Measurements from ENCODE around the gene RIMS1.

Gene RIMS1

DNA sequence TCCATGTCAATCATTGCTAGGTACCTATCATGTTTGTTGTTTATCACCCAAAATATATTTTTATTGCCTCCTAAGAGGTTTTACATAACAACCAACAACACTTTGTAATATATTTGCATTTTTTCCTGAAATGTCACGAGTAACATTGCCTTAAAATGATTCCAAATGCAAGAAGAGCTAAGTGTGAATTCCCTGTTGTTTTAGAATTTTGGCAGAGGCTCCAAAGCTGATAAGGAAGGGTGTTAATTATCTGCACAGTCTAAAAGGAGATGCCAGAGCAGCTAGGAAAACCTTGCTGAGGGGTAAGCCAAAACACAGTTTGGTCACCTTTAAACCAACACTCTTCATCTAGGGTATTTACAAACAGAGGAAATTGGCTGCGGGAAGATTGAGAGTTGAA, 533.6 kb downstream of the RIMS1 start:
- DNase-seq = no peak
- Histone ChIP-seq H3K4me1 (ENCODE audit: low read length) (no peaks in the 10 kb centered on the region), H3K79me2 (ENCODE audit: low read length) (no peaks in the 10 kb centered on the region), H3K27ac (ENCODE audit: low read length) (no peak overlapping the region), H2AFZ (ENCODE audit: low read length) (no peak overlapping the region), H3F3A (ENCODE audit: insufficient read depth, low read length) (no peaks in the 10 kb centered on the region), H3K9ac (ENCODE audit: low read length) (no peak overlapping the region), H3K9me3 (replicated peaks; ENCODE audit: insufficient read depth, low read length) (no peaks in the 10 kb centered on the region), H3K4me2 (ENCODE audit: low read depth, low read length) (no peak overlapping the region), H4K20me1 (ENCODE audit: insufficient read depth, low read length) (no peaks in the 10 kb centered on the region), H3K9me2 (replicated peaks; ENCODE audit: insufficient read depth, low read length) (no peaks in the 10 kb centered on the region), H3K4me3 (ENCODE audit: low read length) (no peak overlapping the region), H3K36me3 (replicated peaks; ENCODE audit: insufficient read depth, low read length) (no peaks in the 10 kb centered on the region), H3K27me3 (replicated peaks; ENCODE audit: insufficient read depth, low read length) (no peaks in the 10 kb centered on the region)
- TF ChIP-seq, protein P1, sequence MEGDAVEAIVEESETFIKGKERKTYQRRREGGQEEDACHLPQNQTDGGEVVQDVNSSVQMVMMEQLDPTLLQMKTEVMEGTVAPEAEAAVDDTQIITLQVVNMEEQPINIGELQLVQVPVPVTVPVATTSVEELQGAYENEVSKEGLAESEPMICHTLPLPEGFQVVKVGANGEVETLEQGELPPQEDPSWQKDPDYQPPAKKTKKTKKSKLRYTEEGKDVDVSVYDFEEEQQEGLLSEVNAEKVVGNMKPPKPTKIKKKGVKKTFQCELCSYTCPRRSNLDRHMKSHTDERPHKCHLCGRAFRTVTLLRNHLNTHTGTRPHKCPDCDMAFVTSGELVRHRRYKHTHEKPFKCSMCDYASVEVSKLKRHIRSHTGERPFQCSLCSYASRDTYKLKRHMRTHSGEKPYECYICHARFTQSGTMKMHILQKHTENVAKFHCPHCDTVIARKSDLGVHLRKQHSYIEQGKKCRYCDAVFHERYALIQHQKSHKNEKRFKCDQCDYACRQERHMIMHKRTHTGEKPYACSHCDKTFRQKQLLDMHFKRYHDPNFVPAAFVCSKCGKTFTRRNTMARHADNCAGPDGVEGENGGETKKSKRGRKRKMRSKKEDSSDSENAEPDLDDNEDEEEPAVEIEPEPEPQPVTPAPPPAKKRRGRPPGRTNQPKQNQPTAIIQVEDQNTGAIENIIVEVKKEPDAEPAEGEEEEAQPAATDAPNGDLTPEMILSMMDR (IDR thresholded peaks at IDR 0.05; ENCODE audit: low read length) = no peak
- no peak for TF ChIP-seq EZH2phosphoT487 (IDR thresholded peaks at IDR 0.05; ENCODE audit: low read length)
- TF ChIP-seq EZH2 (optimal IDR thresholded peaks at IDR 0.05; ENCODE audit: low read depth, low read length) = no peak

DNA sequence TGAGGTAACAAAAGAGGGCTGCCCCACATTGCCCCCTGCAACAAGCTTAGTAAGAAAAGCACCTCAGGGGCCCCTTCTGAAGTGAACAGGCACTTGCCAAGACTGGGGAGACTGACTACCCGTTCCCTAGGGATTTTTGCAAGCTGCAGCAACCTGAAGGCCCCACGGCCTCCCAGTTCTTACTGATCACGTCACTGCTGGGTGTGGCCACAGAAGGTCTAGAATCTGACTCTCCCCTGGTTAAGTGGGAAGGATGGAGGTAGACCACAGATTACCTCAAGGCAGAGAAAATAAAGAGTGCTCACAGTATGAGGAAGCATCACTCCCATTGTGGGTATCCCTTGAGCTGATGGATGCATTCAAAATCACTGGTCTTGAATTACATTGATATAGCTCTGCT, 534.1 kb downstream of the RIMS1 start:
- no peak for DNase-seq
- Histone ChIP-seq H3K79me2 (ENCODE audit: low read length) (no peaks in the 10 kb centered on the region), H3K36me3 (replicated peaks; ENCODE audit: insufficient read depth, low read length) (no peaks in the 10 kb centered on the region), H3K27ac (ENCODE audit: low read length) (no peak overlapping the region), H3K9me2 (replicated peaks; ENCODE audit: insufficient read depth, low read length) (no peaks in the 10 kb centered on the region), H3K4me3 (ENCODE audit: low read length) (no peak overlapping the region), H3K4me2 (ENCODE audit: low read depth, low read length) (no peak overlapping the region), H3K9ac (ENCODE audit: low read length) (no peak overlapping the region), H3K27me3 (replicated peaks; ENCODE audit: insufficient read depth, low read length) (no peaks in the 10 kb centered on the region), H4K20me1 (ENCODE audit: insufficient read depth, low read length) (no peaks in the 10 kb centered on the region), H3K4me1 (ENCODE audit: low read length) (no peaks in the 10 kb centered on the region), H3F3A (ENCODE audit: insufficient read depth, low read length) (no peaks in the 10 kb centered on the region), H3K9me3 (replicated peaks; ENCODE audit: insufficient read depth, low read length) (no peaks in the 10 kb centered on the region), H2AFZ (ENCODE audit: low read length) (no peak overlapping the region)
- TF ChIP-seq EZH2 (optimal IDR thresholded peaks at IDR 0.05; ENCODE audit: low read depth, low read length) (no peak), EZH2phosphoT487 (IDR thresholded peaks at IDR 0.05; ENCODE audit: low read length) (no peak)
- TF ChIP-seq, protein P1 (IDR thresholded peaks at IDR 0.05; ENCODE audit: low read length) = no peak

DNA sequence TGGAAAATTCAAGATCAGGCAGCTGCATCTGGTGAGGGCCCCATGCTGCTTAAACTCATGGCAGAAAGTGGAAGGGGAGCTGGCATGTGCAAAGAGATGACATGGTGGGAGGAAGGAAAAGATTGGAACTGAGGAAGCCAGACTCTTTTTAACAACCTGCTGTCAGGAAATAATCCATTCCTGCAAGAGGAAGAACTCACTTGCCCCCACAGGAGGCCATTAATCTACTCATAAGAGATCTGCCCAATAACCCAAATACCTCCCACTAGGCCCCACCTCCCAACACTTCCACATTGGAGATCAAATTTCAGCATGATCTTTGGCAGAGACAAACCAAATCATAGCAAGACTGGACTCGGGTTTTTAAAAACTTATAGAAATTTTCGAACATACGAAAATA, 535.0 kb downstream of the RIMS1 start:
- no peak overlapping the region for H3K4me2 ChIP-seq (ENCODE audit: low read depth, low read length)
- H3K4me1 ChIP-seq (ENCODE audit: low read length) = no peaks in the 10 kb centered on the region
- no peak for DNase-seq
- no peaks in the 10 kb centered on the region for H3K9me3 ChIP-seq (replicated peaks; ENCODE audit: insufficient read depth, low read length)
- no peak overlapping the region for H3K9ac ChIP-seq (ENCODE audit: low read length)
- no peak overlapping the region for H2AFZ ChIP-seq (ENCODE audit: low read length)
- no peaks in the 10 kb centered on the region for H3K36me3 ChIP-seq (replicated peaks; ENCODE audit: insufficient read depth, low read length)
- no peaks in the 10 kb centered on the region for H3F3A ChIP-seq (ENCODE audit: insufficient read depth, low read length)
- H3K27me3 ChIP-seq (replicated peaks; ENCODE audit: insufficient read depth, low read length) = no peaks in the 10 kb centered on the region
- no peak overlapping the region for H3K27ac ChIP-seq (ENCODE audit: low read length)
- TF ChIP-seq, protein P1 (IDR thresholded peaks at IDR 0.05; ENCODE audit: low read length) = no peak
- no peak for TF ChIP-seq EZH2 (optimal IDR thresholded peaks at IDR 0.05; ENCODE audit: low read depth, low read length)
- no peak for TF ChIP-seq EZH2phosphoT487 (IDR thresholded peaks at IDR 0.05; ENCODE audit: low read length)
- H3K9me2 ChIP-seq (replicated peaks; ENCODE audit: insufficient read depth, low read length) = no peaks in the 10 kb centered on the region
- H3K79me2 ChIP-seq (ENCODE audit: low read length) = no peaks in the 10 kb centered on the region
- H4K20me1 ChIP-seq (ENCODE audit: insufficient read depth, low read length) = no peaks in the 10 kb centered on the region
- no peak overlapping the region for H3K4me3 ChIP-seq (ENCODE audit: low read length)
